CD4-positive, alpha-beta T cell treated with Interleukin-6 for 4 hours (primary cell): ENCODE data around the gene AUTS2.
"Not testable (repeated sequence)": the region's sequence is repeated elsewhere in the genome, so short reads cannot be mapped to it uniquely, and the experiment has no call there.

Experiments
- DNase-seq: peaks from one replicate; pipeline ENCODE4 v3.0.0-alpha.2; 2020; ENCODE audit warnings: mixed read lengths

Gene AUTS2

DNA sequence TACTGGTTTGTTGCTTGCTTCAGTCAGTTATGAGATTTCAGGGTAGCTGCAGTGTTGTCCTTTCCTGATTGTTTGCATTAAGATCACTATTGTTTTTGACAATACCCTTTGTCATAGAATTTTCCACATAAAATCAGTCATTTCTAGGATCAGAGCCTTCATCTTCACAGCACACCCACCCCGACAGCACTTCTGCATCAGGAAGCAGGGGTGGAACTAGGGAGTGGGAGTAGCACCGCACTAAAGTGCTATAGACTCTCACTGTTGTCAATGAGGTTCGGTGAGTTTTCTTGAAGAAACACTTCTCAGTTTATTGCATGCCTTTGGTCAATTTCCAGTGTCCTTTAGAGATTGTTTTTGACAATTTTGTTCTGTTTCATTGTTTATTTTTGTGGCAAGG lies 632.5 kb downstream of the AUTS2 start:
- DNase-seq: no peak

GRCh38 chr7:70233776-70234175 lies 635.5 kb downstream of the AUTS2 start:
- DNase-seq: no peak

DNA sequence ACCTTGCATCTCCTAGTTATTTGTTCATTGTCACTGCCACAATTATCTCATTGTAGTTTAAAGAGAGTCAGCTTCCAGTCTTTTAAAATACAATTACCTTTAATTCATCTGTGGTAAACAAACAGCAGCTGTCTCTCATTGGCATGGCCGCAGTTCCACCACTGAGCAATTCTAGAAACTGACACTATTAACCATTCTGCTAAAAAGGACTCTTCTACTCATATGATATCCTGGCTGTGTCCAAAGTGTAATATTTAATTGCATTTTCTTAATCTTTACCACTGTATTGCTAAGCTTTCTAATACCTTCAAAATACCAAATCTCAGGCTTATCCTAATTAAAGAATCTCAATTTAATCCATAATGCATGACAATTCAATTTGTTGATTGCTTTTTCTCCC lies 639.0 kb downstream of the AUTS2 start:
- no peak for DNase-seq

GRCh38 chr7:70237831-70238575 lies 639.7 kb downstream of the AUTS2 start:
- DNase-seq: no peak

GRCh38 chr7:70239918-70240317 lies 641.6 kb downstream of the AUTS2 start:
- DNase-seq: no peak

- no peak for DNase-seq
Observed at GRCh38 chr7:70240873-70241272, 642.6 kb downstream of the AUTS2 start.

DNA sequence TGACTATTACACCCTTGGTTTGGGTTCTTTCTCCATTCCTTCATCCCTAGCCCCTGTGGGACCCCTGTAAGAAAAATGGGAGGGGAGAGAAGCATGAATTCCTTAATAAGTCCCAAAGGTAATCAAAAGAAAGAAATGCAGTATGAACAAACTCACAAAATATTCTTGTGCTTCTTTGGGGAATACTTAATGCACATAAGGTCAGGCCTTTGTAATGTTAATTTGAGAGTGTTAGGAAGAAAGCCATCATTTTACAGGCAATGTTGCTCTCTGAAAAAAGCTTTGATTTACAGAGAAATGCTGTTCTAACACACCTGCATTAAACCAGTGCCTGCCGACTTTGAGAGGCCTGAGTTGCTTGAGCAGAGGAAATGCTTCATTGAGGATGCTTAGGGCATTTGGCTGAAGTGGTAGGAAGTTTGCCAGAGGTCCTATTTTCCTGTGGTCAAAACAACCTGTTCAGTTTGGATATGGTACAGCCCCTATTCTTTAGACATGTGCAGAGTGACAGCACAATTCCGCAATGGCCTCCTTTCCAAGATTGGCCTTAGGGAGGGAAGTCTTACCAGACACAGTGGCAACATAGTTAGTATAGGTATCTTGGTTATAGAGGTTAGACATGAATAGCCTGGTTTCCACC lies 643.4 kb downstream of the AUTS2 start:
- no peak for DNase-seq

DNA sequence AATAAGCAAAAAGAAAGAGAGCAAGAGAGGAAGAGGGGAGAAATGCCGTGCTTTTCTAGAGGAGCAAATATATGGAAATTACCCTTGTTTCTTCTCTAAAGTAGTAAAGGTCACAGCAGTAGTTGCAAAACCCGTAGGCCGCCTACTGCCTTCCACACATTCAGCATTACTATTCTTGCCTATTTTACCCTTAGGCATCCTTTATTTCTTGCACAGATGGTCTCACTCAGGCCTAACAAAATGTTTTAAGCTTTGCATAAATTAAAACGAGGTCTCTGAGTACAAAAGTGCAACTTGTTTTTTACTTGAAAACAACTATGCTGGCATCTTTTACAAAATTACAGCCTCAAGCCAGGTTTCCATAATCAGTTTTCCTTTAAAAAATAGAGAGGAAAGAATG lies 644.6 kb downstream of the AUTS2 start:
- DNase-seq: no peak

- DNase-seq: no peak
Observed at GRCh38 chr7:70243443-70243842, 645.2 kb downstream of the AUTS2 start.

GRCh38 chr7:70257921-70258320 lies 659.6 kb downstream of the AUTS2 start:
- no peak for DNase-seq

GRCh38 chr7:70259502-70259901 lies 661.2 kb downstream of the AUTS2 start:
- DNase-seq: no peak

- no peak for DNase-seq
Observed at GRCh38 chr7:70263471-70264255, 665.4 kb downstream of the AUTS2 start.

GRCh38 chr7:70266186-70266585 lies 667.9 kb downstream of the AUTS2 start:
- no peak for DNase-seq

GRCh38 chr7:70267381-70268120 lies 669.3 kb downstream of the AUTS2 start:
- no peak for DNase-seq

DNA sequence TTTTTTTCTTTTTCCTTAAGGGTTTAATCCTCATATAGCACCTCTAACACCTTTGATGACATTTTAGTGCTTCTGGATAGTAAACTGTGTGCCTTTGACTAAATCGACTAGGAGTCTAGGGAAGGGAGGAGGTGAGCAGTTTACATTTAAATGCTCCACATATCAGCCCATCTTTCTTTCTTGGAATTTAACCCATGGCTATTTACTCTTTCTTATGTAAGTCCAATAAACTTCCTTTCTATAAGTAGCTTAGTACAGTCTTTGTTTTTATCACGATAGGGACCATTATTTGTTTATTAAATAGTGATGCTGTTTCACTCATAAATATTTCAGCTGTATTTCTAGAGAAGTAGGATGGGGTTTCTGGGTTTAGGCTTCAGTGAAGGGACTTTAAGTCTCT lies 669.9 kb downstream of the AUTS2 start:
- DNase-seq: no peak

GRCh38 chr7:70270149-70270548 lies 671.9 kb downstream of the AUTS2 start:
- DNase-seq: no peak

GRCh38 chr7:70271617-70272081 lies 673.4 kb downstream of the AUTS2 start:
- no peak for DNase-seq

GRCh38 chr7:70275570-70275969 lies 677.3 kb downstream of the AUTS2 start:
- DNase-seq: not testable (repeated sequence)

- DNase-seq: no peak
Observed at GRCh38 chr7:70285187-70285586, 686.9 kb downstream of the AUTS2 start.

- DNase-seq: no peak
Observed at GRCh38 chr7:70285854-70286253, 687.6 kb downstream of the AUTS2 start.

GRCh38 chr7:70288781-70289456 lies 690.6 kb downstream of the AUTS2 start:
- DNase-seq: no peak

GRCh38 chr7:70292716-70293115 lies 694.4 kb downstream of the AUTS2 start:
- no peak for DNase-seq
